Karpas-422 (cell line): ENCODE data around the gene UBTD1. TPM values are rescaled to one million over a fixed set of nuclear protein-coding genes. Genes with fewer than 3 reads are reported as not detected.

Experiments used
- DNase-seq: peaks from one replicate; pipeline ENCODE4 v3.0.0-alpha.2; 2015
- H2AFZ ChIP-seq: fragments of 200-600 bp; sonication (generic); 2 replicates; pipeline ENCODE4 v1.6.1; 2014; ENCODE audit warnings: antibody characterized with exemption, low read length, mixed read lengths
- H3K27ac ChIP-seq: fragments of 200-600 bp; sonication (generic); 2 replicates; pipeline ENCODE4 v1.5.1; 2014; ENCODE audit warnings: mild to moderate bottlenecking, low read length, moderate library complexity
- H3K27me3 ChIP-seq: fragments of 200-600 bp; sonication (generic); 2 replicates; pipeline ENCODE4 v1.6.1; 2014; ENCODE audit warnings: low read length, mixed read lengths
- H3K36me3 ChIP-seq: fragments of 200-600 bp; sonication (generic); 2 replicates; pipeline ENCODE4 v1.6.1; 2014; ENCODE audit warnings: low read length, mixed read lengths; ENCODE audit not compliant: insufficient read depth
- H3K4me1 ChIP-seq: fragments of 200-600 bp; sonication (generic); 2 replicates; pipeline ENCODE4 v1.6.1; 2014; ENCODE audit warnings: mild to moderate bottlenecking, low read length, mixed read lengths
- H3K4me2 ChIP-seq: fragments of 200-600 bp; sonication (generic); 2 replicates; pipeline ENCODE4 v1.6.1; 2014; ENCODE audit warnings: low read length, low read depth, mild to moderate bottlenecking; ENCODE audit not compliant: poor library complexity, severe bottlenecking
- H3K4me3 ChIP-seq: fragments of 200-600 bp; sonication (generic); 2 replicates; pipeline ENCODE4 v1.5.1; 2014; ENCODE audit warnings: mild to moderate bottlenecking, antibody characterized with exemption, low read length, mixed read lengths
- H3K79me2 ChIP-seq: fragments of 200-600 bp; sonication (generic); 2 replicates; pipeline ENCODE4 v1.6.1; 2014; ENCODE audit warnings: mild to moderate bottlenecking, low read length, mixed read lengths
- H3K9ac ChIP-seq: fragments of 200-600 bp; sonication (generic); 2 replicates; pipeline ENCODE4 v1.6.0; 2014; ENCODE audit warnings: low read length
- H3K9me2 ChIP-seq: fragments of 200-600 bp; sonication (generic), shearing (Covaris generic); replicated peaks from 2 replicates; pipeline ENCODE4 v1.6.0; 2014; ENCODE audit warnings: mild to moderate bottlenecking, low read length, moderate library complexity; ENCODE audit not compliant: insufficient read depth
- H3K9me3 ChIP-seq: fragments of 300-700, 200-600 bp; sonication (generic); 2 replicates; pipeline ENCODE4 v1.6.1; 2014; ENCODE audit warnings: low read length, mixed read lengths
- H4K20me1 ChIP-seq: fragments of 200-600 bp; sonication (generic); 2 replicates; pipeline ENCODE4 v1.6.1; 2014; ENCODE audit warnings: mild to moderate bottlenecking, antibody characterized with exemption, low read length, low read depth; ENCODE audit not compliant: insufficient read depth
- total RNA-seq: library from RNA; depleted of rRNA; stranded (reverse); fragments of >200 nt; shearing (Covaris generic); gene quantifications from 2 replicates; pipeline ENCODE4 v1.2.3, GENCODE V29; 2014; ENCODE audit warnings: low replicate concordance

The UBTD1 gene
- total RNA-seq, 1 experiment from 2014 or later = 0.11 TPM

GRCh38 chr10:97539523-97540200 lies 40.9 kb downstream of the UBTD1 start:
- Histone ChIP-seq H4K20me1 (no peaks in the 10 kb centered on the region), H3K9ac (no peak overlapping the region), H3K4me2 (no peak overlapping the region), H3K27me3 (no peaks in the 10 kb centered on the region), H3K27ac (no peak overlapping the region), H3K4me3 (no peak overlapping the region), H3K79me2 (no peaks in the 10 kb centered on the region), H2AFZ (no peak overlapping the region), H3K36me3 (no peaks in the 10 kb centered on the region), H3K9me3 (no peaks in the 10 kb centered on the region), H3K9me2 (no peaks in the 10 kb centered on the region), H3K4me1 (no peaks in the 10 kb centered on the region; the same call in 1 of the 2 replicates)
- no peak for DNase-seq

DNA sequence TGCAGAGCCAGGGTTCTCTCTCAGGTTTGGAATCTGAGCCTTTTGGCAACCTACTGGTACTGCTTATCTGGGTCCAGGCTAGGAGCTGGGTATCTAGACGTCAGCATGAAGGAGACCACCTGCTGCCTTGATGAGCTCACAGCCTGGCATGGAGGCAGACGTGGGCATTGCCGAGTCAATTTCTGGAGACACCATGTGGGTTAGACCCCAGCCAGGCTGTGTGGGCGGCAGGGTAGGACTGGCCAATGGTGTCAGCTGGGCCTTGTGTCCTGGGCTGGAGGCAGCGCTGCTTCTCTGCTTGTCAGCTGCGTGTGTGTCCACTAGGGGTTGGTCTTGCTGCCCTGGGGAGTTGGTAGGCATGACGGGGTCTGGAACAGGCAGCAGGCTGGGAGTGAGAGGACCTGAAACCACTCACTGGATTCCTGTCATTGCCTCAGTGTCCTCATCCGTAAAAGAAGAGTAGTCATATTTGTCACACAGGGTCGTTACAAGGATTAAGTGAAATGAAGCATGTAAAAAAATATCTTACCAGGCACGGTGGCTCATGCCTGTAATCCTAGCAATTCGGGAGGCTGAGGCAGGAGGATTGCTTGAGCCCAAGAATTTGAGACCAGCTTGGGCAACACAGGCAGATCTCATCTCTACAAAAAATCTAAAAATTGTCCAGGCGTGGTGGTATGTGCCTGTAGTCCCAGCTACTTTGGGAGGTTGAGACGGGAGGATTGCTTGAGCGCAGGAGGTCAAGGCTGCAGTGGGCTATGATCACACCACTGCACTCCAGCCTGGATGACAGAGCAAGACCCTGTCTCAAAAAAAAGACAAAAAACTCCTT lies 42.2 kb downstream of the UBTD1 start:
- no peak overlapping the region for H3K4me2 ChIP-seq
- no peaks in the 10 kb centered on the region for H3K27me3 ChIP-seq
- H3K9me2 ChIP-seq = no peaks in the 10 kb centered on the region
- H3K9ac ChIP-seq = no peak overlapping the region
- H3K4me3 ChIP-seq = no peak overlapping the region
- no peaks in the 10 kb centered on the region for H3K36me3 ChIP-seq
- no peak overlapping the region for H3K27ac ChIP-seq
- no peak for DNase-seq
- no peaks in the 10 kb centered on the region for H4K20me1 ChIP-seq
- H3K79me2 ChIP-seq = no peaks in the 10 kb centered on the region
- no peaks in the 10 kb centered on the region for H3K9me3 ChIP-seq
- no peak overlapping the region for H2AFZ ChIP-seq
- H3K4me1 ChIP-seq = no peaks in the 10 kb centered on the region; the same call in 1 of the 2 replicates

- DNase-seq = no peak
- H3K27ac ChIP-seq = no peak overlapping the region
- no peaks in the 10 kb centered on the region for H3K9me3 ChIP-seq
- no peak overlapping the region for H2AFZ ChIP-seq
- no peaks in the 10 kb centered on the region for H3K27me3 ChIP-seq
- no peaks in the 10 kb centered on the region; the same call in 1 of the 2 replicates for H3K4me1 ChIP-seq
- no peaks in the 10 kb centered on the region for H3K79me2 ChIP-seq
- no peaks in the 10 kb centered on the region for H3K9me2 ChIP-seq
- no peak overlapping the region for H3K4me2 ChIP-seq
- H4K20me1 ChIP-seq = no peaks in the 10 kb centered on the region
- H3K36me3 ChIP-seq = no peaks in the 10 kb centered on the region
- no peak overlapping the region for H3K9ac ChIP-seq
- H3K4me3 ChIP-seq = no peak overlapping the region
Measured at GRCh38 chr10:97542169-97543024, 43.7 kb downstream of the UBTD1 start.

- Histone ChIP-seq H3K27me3 (no peaks in the 10 kb centered on the region), H2AFZ (no peak overlapping the region), H3K9me3 (no peaks in the 10 kb centered on the region), H3K4me3 (no peak overlapping the region), H3K9me2 (no peaks in the 10 kb centered on the region), H4K20me1 (no peaks in the 10 kb centered on the region), H3K4me1 (no peaks in the 10 kb centered on the region; the same call in 1 of the 2 replicates), H3K4me2 (no peak overlapping the region), H3K27ac (no peak overlapping the region), H3K36me3 (no peaks in the 10 kb centered on the region), H3K79me2 (no peaks in the 10 kb centered on the region), H3K9ac (no peak overlapping the region)
- no peak for DNase-seq
Measured at GRCh38 chr10:97543025-97543546, 44.4 kb downstream of the UBTD1 start.

DNA sequence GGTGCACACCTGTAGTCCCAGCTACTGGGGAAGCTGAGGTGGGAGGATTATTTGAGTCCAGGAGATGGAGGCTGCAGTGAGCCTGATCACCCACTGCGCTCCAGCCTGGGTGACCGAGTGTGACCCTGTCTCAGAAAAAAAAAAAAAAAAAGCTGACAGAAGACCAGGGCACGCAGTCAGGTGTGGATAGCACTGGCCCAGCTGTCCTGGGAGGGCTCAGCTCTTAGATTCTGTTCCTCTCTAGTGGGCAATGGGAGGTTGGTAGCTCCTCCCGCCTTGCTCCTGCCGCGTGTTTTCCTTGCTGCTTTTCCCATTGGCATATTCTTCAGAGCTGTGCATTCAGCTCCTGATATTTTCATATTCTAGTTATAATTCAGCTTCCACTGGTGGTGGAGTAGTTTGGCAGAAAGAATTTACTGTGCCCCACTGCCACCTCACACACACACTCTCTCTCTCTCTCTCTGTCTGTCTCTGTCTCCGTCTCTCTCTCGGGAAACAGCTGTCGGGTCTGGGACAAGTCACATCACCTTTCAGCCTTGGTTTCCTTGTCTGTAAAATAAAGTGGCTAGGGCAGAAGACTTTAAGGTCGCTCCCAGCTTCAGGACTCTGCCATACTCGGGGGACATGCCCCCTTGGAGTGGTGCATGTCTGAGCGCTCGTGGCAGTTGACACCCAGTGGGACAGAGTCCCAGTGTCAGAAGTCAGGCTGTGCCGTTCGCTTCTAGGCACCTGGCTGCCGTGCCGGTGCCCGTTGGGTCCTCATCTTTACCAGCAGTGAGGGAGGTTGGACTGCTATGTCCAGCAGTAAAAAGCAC lies 47.9 kb downstream of the UBTD1 start:
- Histone ChIP-seq H3K27ac (no peak overlapping the region), H3K9me2 (no peaks in the 10 kb centered on the region), H3K4me1 (no peaks in the 10 kb centered on the region; the same call in 1 of the 2 replicates), H3K4me3 (no peak overlapping the region), H3K79me2 (no peaks in the 10 kb centered on the region), H3K9ac (no peak overlapping the region), H3K4me2 (no peak overlapping the region), H3K27me3 (no peaks in the 10 kb centered on the region), H4K20me1 (no peaks in the 10 kb centered on the region), H3K36me3 (no peaks in the 10 kb centered on the region), H2AFZ (no peak overlapping the region), H3K9me3 (no peaks in the 10 kb centered on the region)
- DNase-seq = no peak

GRCh38 chr10:97547271-97547600 lies 48.5 kb downstream of the UBTD1 start:
- no peak for DNase-seq
- no peaks in the 10 kb centered on the region for H3K9me3 ChIP-seq
- no peaks in the 10 kb centered on the region for H3K79me2 ChIP-seq
- no peak overlapping the region for H3K9ac ChIP-seq
- H3K4me1 ChIP-seq = no peaks in the 10 kb centered on the region; the same call in 1 of the 2 replicates
- H3K27ac ChIP-seq = no peak overlapping the region
- H4K20me1 ChIP-seq = no peaks in the 10 kb centered on the region
- no peak overlapping the region for H2AFZ ChIP-seq
- no peaks in the 10 kb centered on the region for H3K9me2 ChIP-seq
- H3K36me3 ChIP-seq = no peaks in the 10 kb centered on the region
- no peak overlapping the region for H3K4me2 ChIP-seq
- no peaks in the 10 kb centered on the region for H3K27me3 ChIP-seq
- H3K4me3 ChIP-seq = no peak overlapping the region

- no peaks in the 10 kb centered on the region for H4K20me1 ChIP-seq
- H3K4me2 ChIP-seq = no peak overlapping the region
- no peaks in the 10 kb centered on the region for H3K36me3 ChIP-seq
- no peak overlapping the region for H3K9ac ChIP-seq
- H3K4me1 ChIP-seq = no peaks in the 10 kb centered on the region; the same call in 1 of the 2 replicates
- DNase-seq = no peak
- no peaks in the 10 kb centered on the region for H3K9me3 ChIP-seq
- H3K9me2 ChIP-seq = no peaks in the 10 kb centered on the region
- no peak overlapping the region for H3K4me3 ChIP-seq
- H3K27ac ChIP-seq = no peak overlapping the region
- H3K79me2 ChIP-seq = no peaks in the 10 kb centered on the region
- H2AFZ ChIP-seq = no peak overlapping the region
- no peaks in the 10 kb centered on the region for H3K27me3 ChIP-seq
Measured at GRCh38 chr10:97547962-97548361, 49.2 kb downstream of the UBTD1 start.
